ENCODE results near the gene AMBRA1. TPM values are rescaled to one million over a fixed set of nuclear protein-coding genes. Genes with fewer than 3 reads are reported as not detected.

AMBRA1 gene
- total and polyA plus RNA-seq, 2 donors (not counting 3 experiments of a cell fraction or from before 2014, with no cell fraction given) = 18.4 to 32.4 TPM

- POLR2A ChIA-PET = no interaction called here
- no peak overlapping the region for H3K4me2 ChIP-seq (ENCODE audit: insufficient read depth, low read length)
- no peaks in the 10 kb centered on the region for H3K4me1 ChIP-seq (ENCODE audit: control insufficient read depth, extremely low read depth, insufficient read depth, low read length)
- peaks cover 4% of the 10 kb centered on the region for H4K20me1 ChIP-seq (replicated peaks; ENCODE audit: control insufficient read depth, extremely low read depth, insufficient read depth, low read length)
- no peak overlapping the region for H3K27ac ChIP-seq (ENCODE audit: insufficient read depth, low read depth, low read length)
- no peak overlapping the region for H3K9ac ChIP-seq (replicated peaks; ENCODE audit: extremely low read depth, insufficient read depth, low read length)
- no peaks in the 10 kb centered on the region for H3K27me3 ChIP-seq (ENCODE audit: control insufficient read depth in 2 of 2, insufficient read depth in 2 of 2, low read length in 2 of 2)
- H3K9me3 ChIP-seq (replicated peaks; ENCODE audit: control insufficient read depth, insufficient read depth, low read length) = no peaks in the 10 kb centered on the region
- intact Hi-C loops (cut with micrococcal nuclease) (no loop called here), dilution Hi-C loops (cut with MboI; ENCODE audit: extremely low pct_ligation_motif_present, low sequenced_read_pairs) (no loop called here)
- H3K79me2 ChIP-seq (ENCODE audit: control insufficient read depth, insufficient read depth, low read length) = peaks cover 55% of the 10 kb centered on the region
- BruUV-seq (replicated peaks) = no TSS peak
- CTCF ChIA-PET = no interaction called here
- DNase-seq (ENCODE audit: low read depth, low spot score) (no peak), FAIRE-seq (no peak)
- TF ChIP-seq JUN (IDR thresholded peaks at IDR 0.05; ENCODE audit: borderline replicate concordance, insufficient read depth, insufficient read length, low read depth) (no peak), MAX (IDR thresholded peaks at IDR 0.05; ENCODE audit: insufficient read depth, insufficient read length) (no peak), CTCF (IDR thresholded peaks at IDR 0.05; ENCODE audit: extremely low read depth in 1 of 2, insufficient read depth in 1 of 2, low read depth in 1 of 2, low read length in 2 of 2) (no peak)
- no peak overlapping the region for H3K4me3 ChIP-seq (replicated peaks in 1 of 3; ENCODE audit: insufficient read depth in 1 of 3, low read depth in 1 of 3, low read length in 3 of 3)
- H3K9me1 ChIP-seq (replicated peaks; ENCODE audit: control insufficient read depth, extremely low read depth, insufficient read depth, low read length) = no peaks in the 10 kb centered on the region
- H3K36me3 ChIP-seq (ENCODE audit: control insufficient read depth in 2 of 2, extremely low read depth in 1 of 2, insufficient read depth in 2 of 2, low read length in 2 of 2) = no peaks in the 10 kb centered on the region
- no peak overlapping the region for H2AFZ ChIP-seq (ENCODE audit: low read depth, low read length)
These were observed 11.2 kb downstream of the AMBRA1 start for GRCh38 chr11:46582588-46582987.

GRCh38 chr11:46577058-46577457, 16.8 kb downstream of the AMBRA1 start:
- Histone ChIP-seq H3K4me2 (ENCODE audit: insufficient read depth, low read length) (no peak overlapping the region), H3K79me2 (ENCODE audit: control insufficient read depth, insufficient read depth, low read length) (peaks cover 64% of the 10 kb centered on the region), H3K9me3 (replicated peaks; ENCODE audit: control insufficient read depth, insufficient read depth, low read length) (no peaks in the 10 kb centered on the region), H3K36me3 (ENCODE audit: control insufficient read depth in 2 of 2, extremely low read depth in 1 of 2, insufficient read depth in 2 of 2, low read length in 2 of 2) (no peaks in the 10 kb centered on the region), H3K9ac (replicated peaks; ENCODE audit: extremely low read depth, insufficient read depth, low read length) (no peak overlapping the region), H3K27me3 (ENCODE audit: control insufficient read depth in 2 of 2, insufficient read depth in 2 of 2, low read length in 2 of 2) (no peaks in the 10 kb centered on the region), H3K4me3 (replicated peaks in 1 of 3; ENCODE audit: insufficient read depth in 1 of 3, low read depth in 1 of 3, low read length in 3 of 3) (no peak overlapping the region), H3K27ac (ENCODE audit: insufficient read depth, low read depth, low read length) (no peak overlapping the region), H3K9me1 (replicated peaks; ENCODE audit: control insufficient read depth, extremely low read depth, insufficient read depth, low read length) (no peaks in the 10 kb centered on the region), H4K20me1 (replicated peaks; ENCODE audit: control insufficient read depth, extremely low read depth, insufficient read depth, low read length) (peaks cover 2% of the 10 kb centered on the region), H3K4me1 (ENCODE audit: control insufficient read depth, extremely low read depth, insufficient read depth, low read length) (no peaks in the 10 kb centered on the region), H2AFZ (ENCODE audit: low read depth, low read length) (no peak overlapping the region)
- FAIRE-seq (no peak), DNase-seq (ENCODE audit: low read depth, low spot score) (no peak)
- CTCF ChIA-PET = no interaction called here
- dilution Hi-C loops (cut with MboI; ENCODE audit: extremely low pct_ligation_motif_present, low sequenced_read_pairs) = no loop called here
- POLR2A ChIA-PET = no interaction called here
- no TSS peak for BruUV-seq (replicated peaks)
- TF ChIP-seq POLR2A (IDR thresholded peaks at IDR 0.05; ENCODE audit: low read depth, low read length) = no peak
- TF ChIP-seq FOS (IDR thresholded peaks at IDR 0.05; ENCODE audit: borderline replicate concordance, insufficient read depth, low read length) = no peak
- no peak for TF ChIP-seq GATA2 (IDR thresholded peaks at IDR 0.05; ENCODE audit: insufficient read depth, insufficient read length, low read depth, low read length)
- no peak for TF ChIP-seq CTCF (IDR thresholded peaks at IDR 0.05; ENCODE audit: extremely low read depth in 1 of 2, insufficient read depth in 1 of 2, low read depth in 1 of 2, low read length in 2 of 2)
- TF ChIP-seq MYC (IDR thresholded peaks at IDR 0.05; ENCODE audit: low read depth, low read length) = no peak
- TF ChIP-seq EZH2 (IDR thresholded peaks at IDR 0.05; ENCODE audit: borderline replicate concordance, low read depth, low read length, severe bottlenecking) = no peak
- no peak for TF ChIP-seq MAX (IDR thresholded peaks at IDR 0.05; ENCODE audit: insufficient read depth, insufficient read length)
- TF ChIP-seq JUN (IDR thresholded peaks at IDR 0.05; ENCODE audit: borderline replicate concordance, insufficient read depth, insufficient read length, low read depth) = no peak
- no peak for TF ChIP-seq POLR2AphosphoS5 (IDR thresholded peaks at IDR 0.05; ENCODE audit: insufficient read depth, low read depth, low read length)
- intact Hi-C loops (cut with micrococcal nuclease) = no loop called here
